Activated T-helper 1 cell treated with anti-CD3 and anti-CD28 coated beads, Interleukin-12 subunit alpha, Interleukin-12 subunit beta, Interleukin-2, Interleukin-4 antibody, amounts not matched to agents 30 ng/mL and 10 ng/mL and 1 ng/mL, durations not matched to agents 14 hours and 24 hours and 36 hours (primary cell): ENCODE results near the gene PIK3C2A. TPM values are rescaled to one million over a fixed set of nuclear protein-coding genes. Genes with fewer than 3 reads are reported as not detected.
"Not testable (repeated sequence)": the region's sequence is repeated elsewhere in the genome, so short reads cannot be mapped to it uniquely, and the experiment has no call there.

Source experiments
- DNase-seq: peaks from one replicate; pipeline ENCODE4 v3.0.0; 2021; ENCODE audit warnings: low spot score
- H3K27ac Mint-ChIP-seq: one replicate; pipeline ENCODE4 v1.8.0; 2021; ENCODE audit warnings: mild to moderate bottlenecking, mixed read lengths
- H3K27me3 Mint-ChIP-seq: one replicate; pipeline ENCODE4 v1.8.0; 2022; ENCODE audit warnings: mild to moderate bottlenecking, moderate library complexity, mixed read lengths; ENCODE audit not compliant: insufficient read depth
- H3K36me3 Mint-ChIP-seq: one replicate; pipeline ENCODE4 v1.8.0; 2021; ENCODE audit warnings: low read depth, mixed read lengths
- H3K4me1 Mint-ChIP-seq: one replicate; pipeline ENCODE4 v1.8.0; 2021; ENCODE audit warnings: low read depth, mixed read lengths
- H3K4me3 Mint-ChIP-seq: one replicate; pipeline ENCODE4 v1.8.0; 2021; ENCODE audit warnings: mild to moderate bottlenecking, moderate library complexity, mixed read lengths
- H3K9me3 Mint-ChIP-seq: one replicate; pipeline ENCODE4 v1.8.0; 2021; ENCODE audit warnings: mixed read lengths
- intact Hi-C: fragments of 100-400 bp; cut with micrococcal nuclease; formaldehyde crosslinking; loops from one replicate; pipeline ENCODE4 v1.15.1; 2024
- total RNA-seq: library from RNA; stranded (reverse); gene quantifications from 2 replicates; pipeline ENCODE4 v1.2.3, GENCODE V29; 2022

Gene PIK3C2A
- total RNA-seq, 1 donor from 2014 or later: 31.8 TPM

GRCh38 chr11:17229481-17230152 lies 21.8 kb upstream of the PIK3C2A start:
- intact Hi-C loops: loop anchor here (1.0 kb wide), 7 partner anchors 21 to 299 kb away; partner anchors contain the start of gene RPS13
- no peak overlapping the region for H3K4me3 Mint-ChIP-seq
- no peaks in the 10 kb centered on the region for H3K9me3 Mint-ChIP-seq
- peaks cover 35% of the 10 kb centered on the region for H3K27me3 Mint-ChIP-seq
- peaks cover 20% of the 10 kb centered on the region for H3K4me1 Mint-ChIP-seq
- DNase-seq: no peak
- H3K27ac Mint-ChIP-seq: no peak overlapping the region
- H3K36me3 Mint-ChIP-seq: no peaks in the 10 kb centered on the region

- intact Hi-C loops, H3K9me3 Mint-ChIP-seq, H3K36me3 Mint-ChIP-seq, DNase-seq, H3K4me3 Mint-ChIP-seq, H3K27ac Mint-ChIP-seq: not testable (repeated sequence)
- Mint-ChIP-seq H3K27me3 (peaks cover 31% of the 10 kb centered on the region), H3K4me1 (peaks cover 20% of the 10 kb centered on the region)
Observed at GRCh38 chr11:17228186-17228925, 20.6 kb upstream of the PIK3C2A start.

GRCh38 chr11:17224727-17225126 lies 16.9 kb upstream of the PIK3C2A start:
- Mint-ChIP-seq H3K36me3 (no peaks in the 10 kb centered on the region), H3K4me1 (no peaks in the 10 kb centered on the region), H3K27me3 (peaks cover 27% of the 10 kb centered on the region), H3K27ac (no peak overlapping the region), H3K4me3 (no peak overlapping the region), H3K9me3 (no peaks in the 10 kb centered on the region)
- intact Hi-C loops: no loop called here
- no peak for DNase-seq

GRCh38 chr11:17221968-17222367 lies 14.2 kb upstream of the PIK3C2A start:
- H3K4me1 Mint-ChIP-seq: no peaks in the 10 kb centered on the region

GRCh38 chr11:17219016-17219415 lies 11.2 kb upstream of the PIK3C2A start:
- intact Hi-C loops: no loop called here
- no peak overlapping the region for H3K27ac Mint-ChIP-seq
- peaks cover 5% of the 10 kb centered on the region for H3K9me3 Mint-ChIP-seq
- H3K27me3 Mint-ChIP-seq: peaks cover 24% of the 10 kb centered on the region
- no peaks in the 10 kb centered on the region for H3K4me1 Mint-ChIP-seq
- H3K36me3 Mint-ChIP-seq: no peaks in the 10 kb centered on the region
- no peak overlapping the region for H3K4me3 Mint-ChIP-seq
- DNase-seq: no peak

More at GRCh38 chr11:17221968-17222367, 14.2 kb upstream of the PIK3C2A start:
- DNase-seq: no peak
- Mint-ChIP-seq H3K36me3 (no peaks in the 10 kb centered on the region), H3K27ac (no peak overlapping the region), H3K4me3 (no peak overlapping the region), H3K9me3 (no peaks in the 10 kb centered on the region), H3K27me3 (peaks cover 32% of the 10 kb centered on the region)
- intact Hi-C loops: no loop called here

GRCh38 chr11:17218403-17218802 lies 10.6 kb upstream of the PIK3C2A start:
- no peaks in the 10 kb centered on the region for H3K4me1 Mint-ChIP-seq
- H3K27ac Mint-ChIP-seq: no peak overlapping the region
- peaks cover 9% of the 10 kb centered on the region for H3K9me3 Mint-ChIP-seq
- H3K36me3 Mint-ChIP-seq: no peaks in the 10 kb centered on the region
- intact Hi-C loops: no loop called here
- DNase-seq: no peak
- peaks cover 24% of the 10 kb centered on the region for H3K27me3 Mint-ChIP-seq
- no peak overlapping the region for H3K4me3 Mint-ChIP-seq

GRCh38 chr11:17217401-17217800 lies 9.6 kb upstream of the PIK3C2A start:
- H3K4me3 Mint-ChIP-seq: no peak overlapping the region
- intact Hi-C loops: no loop called here
- DNase-seq: no peak

GRCh38 chr11:17214338-17214737 lies 6.6 kb upstream of the PIK3C2A start:
- no peaks in the 10 kb centered on the region for H3K36me3 Mint-ChIP-seq
- peaks cover 5% of the 10 kb centered on the region for H3K4me1 Mint-ChIP-seq
- H3K27ac Mint-ChIP-seq: no peak overlapping the region
- no peak overlapping the region for H3K4me3 Mint-ChIP-seq
- intact Hi-C loops: no loop called here
- H3K9me3 Mint-ChIP-seq: peaks cover 9% of the 10 kb centered on the region
- no peak for DNase-seq
- H3K27me3 Mint-ChIP-seq: peaks cover 14% of the 10 kb centered on the region

More at GRCh38 chr11:17217401-17217800, 9.6 kb upstream of the PIK3C2A start:
- Mint-ChIP-seq H3K27ac (no peak overlapping the region), H3K9me3 (peaks cover 9% of the 10 kb centered on the region), H3K4me1 (no peaks in the 10 kb centered on the region), H3K36me3 (no peaks in the 10 kb centered on the region), H3K27me3 (peaks cover 17% of the 10 kb centered on the region)

GRCh38 chr11:17211286-17211685 lies 3.5 kb upstream of the PIK3C2A start:
- Mint-ChIP-seq H3K27me3 (peaks cover 5% of the 10 kb centered on the region), H3K4me1 (peaks cover 28% of the 10 kb centered on the region), H3K4me3 (no peak overlapping the region), H3K27ac (no peak overlapping the region), H3K36me3 (peaks cover 5% of the 10 kb centered on the region), H3K9me3 (peaks cover 9% of the 10 kb centered on the region)
- intact Hi-C loops: no loop called here
- no peak for DNase-seq

GRCh38 chr11:17209939-17210245 lies 2.1 kb upstream of the PIK3C2A start:
- Mint-ChIP-seq H3K27ac (no peak overlapping the region), H3K36me3 (peaks cover 5% of the 10 kb centered on the region), H3K4me3 (peak overlapping the region; percentile 79), H3K27me3 (no peaks in the 10 kb centered on the region), H3K4me1 (peaks cover 29% of the 10 kb centered on the region), H3K9me3 (peaks cover 9% of the 10 kb centered on the region)
- no peak for DNase-seq
- intact Hi-C loops: loop anchor here (2.0 to 10.0 kb wide), 6 partner anchors 58 to 805 kb away; partner anchors contain the start of genes C11orf58 and SERGEF

GRCh38 chr11:17208257-17208999 lies 642 bp upstream of the PIK3C2A start:
- Mint-ChIP-seq H3K9me3 (no peaks in the 10 kb centered on the region), H3K4me3 (peak overlapping the region; percentile 98), H3K4me1 (peaks cover 31% of the 10 kb centered on the region), H3K36me3 (peaks cover 11% of the 10 kb centered on the region), H3K27me3 (no peaks in the 10 kb centered on the region), H3K27ac (peak overlapping the region; percentile 94)
- DNase-seq: no peak
- intact Hi-C loops: loop anchor here (1.0 to 10.0 kb wide), 11 partner anchors 22 to 806 kb away; partner anchors contain the start of genes C11orf58, RPS13 and SERGEF

- peak overlapping the region; percentile 98 for H3K4me3 Mint-ChIP-seq
- H3K36me3 Mint-ChIP-seq: peaks cover 12% of the 10 kb centered on the region
Observed at GRCh38 chr11:17206463-17206862, 1.3 kb downstream of the PIK3C2A start.

More at GRCh38 chr11:17206463-17206862, 1.3 kb downstream of the PIK3C2A start:
- no peaks in the 10 kb centered on the region for H3K27me3 Mint-ChIP-seq
- H3K9me3 Mint-ChIP-seq: no peaks in the 10 kb centered on the region
- intact Hi-C loops: loop anchor here (5.0 to 10.0 kb wide), 4 partner anchors 54 to 808 kb away; partner anchors contain the start of gene SERGEF
- DNase-seq: no peak
- H3K27ac Mint-ChIP-seq: peak overlapping the region; percentile 87
- peaks cover 35% of the 10 kb centered on the region for H3K4me1 Mint-ChIP-seq
